SK-N-SH (cell line): ENCODE data around the gene PTTG1IP. TPM values are rescaled to one million over a fixed set of nuclear protein-coding genes. Genes with fewer than 3 reads are reported as not detected.

Experiments used
- CTCF ChIA-PET: fragments of 300-600, 350-600 bp; formaldehyde crosslinking; extraction: SDS; loops from one replicate; lab custom pipeline; 2021; lab: Yijun Ruan, JAX
- POLR2A ChIA-PET: fragments of 350-600 bp; sonication (Branson Sonifier 250); formaldehyde crosslinking; extraction: SDS; loops from one replicate; lab custom pipeline; 2020; ENCODE audit warnings: antibody characterized with exemption, inconsistent platforms; lab: Yijun Ruan, JAX
- DNase-seq: peaks from one replicate; pipeline ENCODE4 v3.0.0; 2012
- H2AFZ ChIP-seq: fragments of 200-600 bp; sonication (generic); 2 replicates; pipeline ENCODE4 v1.8.1; 2016; ENCODE audit warnings: antibody characterized with exemption, mild to moderate bottlenecking, low read depth
- H3F3A ChIP-seq: fragments of 200-600 bp; sonication (generic); replicated peaks from 2 replicates; pipeline ENCODE3; 2016; ENCODE audit warnings: antibody characterized with exemption, mild to moderate bottlenecking; ENCODE audit not compliant: insufficient read depth
- H3K27ac ChIP-seq, 2 experiments: fragments of 200-500 bp in 1 of 2; fragments of 200-600 bp in 1 of 2; sonication (Bioruptor generic) in 1 of 2; sonication (generic), shearing (Covaris generic) in 1 of 2; 2 replicates each; pipeline versions ENCODE4 v1.5.1 to v1.6.1; 2014 to 2016; ENCODE audit warnings: low read depth in 2 of 2, inconsistent platforms in 1 of 2, low read length in 1 of 2, mild to moderate bottlenecking in 1 of 2, mixed read lengths in 1 of 2
- H3K27me3 ChIP-seq: fragments of 200-600 bp; sonication (generic), shearing (Covaris generic); 2 replicates; pipeline ENCODE4 v1.6.1; 2016; ENCODE audit warnings: mixed run types; ENCODE audit not compliant: insufficient read depth
- H3K36me3 ChIP-seq, 2 experiments: fragments of 200-500 bp in 1 of 2; fragments of 200-600 bp in 1 of 2; sonication (Bioruptor generic) in 1 of 2; sonication (generic) in 1 of 2; replicated peaks in 1 of 2; 2 replicates each; pipeline versions ENCODE3 to v1.5.1; 2014 to 2016; ENCODE audit warnings: low read length in 1 of 2, mild to moderate bottlenecking in 1 of 2; ENCODE audit not compliant: insufficient read depth in 2 of 2, control insufficient read depth in 1 of 2
- H3K4me1 ChIP-seq, 2 experiments: fragments of 200-500 bp in 1 of 2; fragments of 200-600 bp in 1 of 2; sonication (Bioruptor generic) in 1 of 2; sonication (generic), shearing (Covaris generic) in 1 of 2; 2 replicates each; pipeline versions ENCODE4 v1.5.1 to v1.6.1; 2014 to 2016; ENCODE audit warnings: low read depth in 1 of 2, low read length in 1 of 2, mixed run types in 1 of 2; ENCODE audit not compliant: insufficient read depth in 2 of 2, control insufficient read depth in 1 of 2
- H3K4me2 ChIP-seq: fragments of 200-600 bp; sonication (generic), shearing (Covaris generic); 2 replicates; pipeline ENCODE4 v1.6.1; 2017; ENCODE audit warnings: mixed run types
- H3K4me3 ChIP-seq, 2 experiments: fragments of 200-500 bp in 1 of 2; fragments of 200-600 bp in 1 of 2; sonication (Bioruptor generic) in 1 of 2; sonication (generic), shearing (Covaris generic) in 1 of 2; 2 replicates each; pipeline versions ENCODE4 v1.5.1 to v1.8.1; 2014 to 2016; ENCODE audit warnings: low read depth in 2 of 2, inconsistent platforms in 1 of 2, low read length in 1 of 2, mild to moderate bottlenecking in 1 of 2, mixed read lengths in 1 of 2, moderate library complexity in 1 of 2
- H3K79me2 ChIP-seq: fragments of 200-600 bp; sonication (generic); 2 replicates; pipeline ENCODE4 v1.8.1; 2017; ENCODE audit warnings: mild to moderate bottlenecking; ENCODE audit not compliant: insufficient read depth
- H3K9ac ChIP-seq: fragments of 200-600 bp; sonication (generic); 2 replicates; pipeline ENCODE4 v1.6.1; 2017; ENCODE audit warnings: mixed run types
- H3K9me2 ChIP-seq: fragments of 200-600 bp; sonication (generic); 2 replicates; pipeline ENCODE4 v1.6.1; 2017; ENCODE audit warnings: mixed run types
- H3K9me3 ChIP-seq: fragments of 200-600 bp; sonication (generic); 2 replicates; pipeline ENCODE4 v1.6.1; 2017; ENCODE audit warnings: mixed run types, mild to moderate bottlenecking, moderate library complexity
- H4K20me1 ChIP-seq: fragments of 200-600 bp; sonication (generic); 2 replicates; pipeline ENCODE4 v1.6.1; 2017; ENCODE audit warnings: mild to moderate bottlenecking, mixed run types; ENCODE audit not compliant: insufficient read depth
- CHD2 ChIP-seq: fragments of 150-350 bp; IDR thresholded peaks from 2 replicates; pipeline ENCODE4 v1.6.1; 2018; ENCODE audit warnings: low read length; ENCODE audit not compliant: partially characterized antibody
- ELF1 ChIP-seq: IDR thresholded peaks from 2 replicates; pipeline ENCODE4 v1.4.0; 2012
- EP300 ChIP-seq, 2 experiments: IDR thresholded peaks; 2 replicates each; pipeline versions ENCODE4 v1.4.0 to v1.6.1; 2012; ENCODE audit warnings: borderline replicate concordance in 1 of 2, low read depth in 1 of 2, low read length in 1 of 2
- EZH2phosphoT487 ChIP-seq: fragments of 200-600 bp; sonication (generic); IDR thresholded peaks from 2 replicates; pipeline ENCODE4 v1.6.1; 2017; ENCODE audit warnings: low read depth, mixed run types, mild to moderate bottlenecking, antibody characterized with exemption, moderate library complexity, borderline replicate concordance
- FOSL2 ChIP-seq: IDR thresholded peaks from 2 replicates; pipeline ENCODE4 v1.4.0; 2012; ENCODE audit warnings: low read depth, mild to moderate bottlenecking, moderate library complexity, borderline replicate concordance
- FOXJ3 ChIP-seq: sonication (generic); formaldehyde crosslinking; IDR thresholded peaks from 2 replicates; pipeline ENCODE4 v1.5.1; 2020; ENCODE audit warnings: mild to moderate bottlenecking, missing genetic modification reagents
- JUND ChIP-seq: IDR thresholded peaks from 2 replicates; pipeline ENCODE4 v1.4.0; 2012
- MEF2A ChIP-seq: IDR thresholded peaks from 2 replicates; pipeline ENCODE4 v1.4.0; 2012; ENCODE audit warnings: low read depth, borderline replicate concordance
- MXI1 ChIP-seq: IDR thresholded peaks from 2 replicates; pipeline ENCODE4 v1.6.1; 2012; ENCODE audit warnings: mild to moderate bottlenecking, low read depth, low read length, improper control_type of control experiment
- NFIC ChIP-seq: IDR thresholded peaks from 2 replicates; pipeline ENCODE4 v1.4.0; 2012; ENCODE audit warnings: borderline replicate concordance
- NRF1 ChIP-seq: IDR thresholded peaks from 2 replicates; pipeline ENCODE4 v1.6.1; 2012; ENCODE audit warnings: low read depth, mild to moderate bottlenecking, low read length
- RAD21 ChIP-seq: IDR thresholded peaks from 2 replicates; pipeline ENCODE4 v1.6.1; 2012; ENCODE audit warnings: mild to moderate bottlenecking, low read length
- RFX5 ChIP-seq: IDR thresholded peaks from 2 replicates; pipeline ENCODE4 v1.6.1; 2012; ENCODE audit warnings: mild to moderate bottlenecking, improper control_type of control experiment, low read length
- TAF1 ChIP-seq: IDR thresholded peaks from 2 replicates; pipeline ENCODE4 v1.6.1; 2012; ENCODE audit warnings: low read depth, mild to moderate bottlenecking, low read length, moderate library complexity, borderline replicate concordance
- TCF12 ChIP-seq: IDR thresholded peaks from 2 replicates; pipeline ENCODE4 v1.4.0; 2012
- WGBS: methylation state at CpG from one replicate; pipeline ENCODE4 v1.1.6; 2017; ENCODE audit warnings: low lambda C conversion rate; 5-methylcytosine and 5-hydroxymethylcytosine counted together
- polyA plus RNA-seq, 3 experiments: library from polyadenylated mRNA; depleted of rRNA; stranded (reverse); fragments of >200 nt; gene quantifications; 2 replicates each; pipeline ENCODE4 v1.2.3, GENCODE V29; 2012
- TF ChIP-seq, protein P1 (sequence below): fragments of 150-350 bp; IDR thresholded peaks from 2 replicates; pipeline ENCODE4 v1.6.1; 2017; ENCODE audit warnings: antibody characterized with exemption, low read length, low read depth, borderline replicate concordance
- TF ChIP-seq, protein P2 (sequence below): IDR thresholded peaks from 2 replicates; pipeline ENCODE4 v1.6.1; 2012; ENCODE audit warnings: mild to moderate bottlenecking, low read depth, low read length, moderate library complexity
- TF ChIP-seq, protein P3 (sequence below): IDR thresholded peaks from 2 replicates; pipeline ENCODE4; 2012

The PTTG1IP gene
- polyA plus RNA-seq, 1 of the 3 experiments (the other 2 are of a cell fraction): 171 TPM

DNA sequence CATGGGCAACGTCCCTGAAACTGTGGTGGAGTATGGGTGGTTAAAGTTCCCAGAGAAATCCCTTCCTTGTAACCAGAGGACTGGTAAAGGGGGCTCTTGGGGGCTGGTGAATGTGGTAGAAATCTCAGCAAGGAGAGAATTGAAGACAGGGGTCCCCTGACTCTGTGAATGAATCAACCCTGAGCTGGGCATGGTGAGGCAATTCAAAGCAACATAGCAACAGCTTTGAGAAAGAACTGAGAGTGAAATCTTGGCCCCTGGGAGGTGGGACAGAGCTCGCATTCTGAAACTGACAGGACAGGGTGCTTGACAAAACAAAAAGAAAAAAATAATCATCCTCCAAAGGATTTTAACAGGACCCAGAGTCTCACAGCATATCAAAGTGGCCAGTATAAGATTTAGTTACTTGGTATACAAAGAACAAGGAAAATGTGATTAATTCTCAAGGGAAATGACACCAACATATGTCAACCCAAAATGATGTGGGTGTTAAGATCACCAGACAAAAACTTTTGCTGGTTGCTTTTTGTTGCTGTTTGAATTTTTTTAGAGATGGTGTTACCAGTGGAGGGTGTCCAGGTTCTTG lies 43.9 kb downstream of the PTTG1IP start:
- Histone ChIP-seq H3K36me3 (no peaks in the 10 kb centered on the region), H3F3A (no peaks in the 10 kb centered on the region), H2AFZ (no peak overlapping the region), H3K4me1 (no peaks in the 10 kb centered on the region), H3K27ac (no peak overlapping the region), H4K20me1 (no peaks in the 10 kb centered on the region), H3K9me2 (no peaks in the 10 kb centered on the region), H3K9ac (no peak overlapping the region), H3K4me2 (no peak overlapping the region), H3K9me3 (no peaks in the 10 kb centered on the region), H3K27me3 (no peaks in the 10 kb centered on the region), H3K4me3 (no peak overlapping the region), H3K79me2 (no peaks in the 10 kb centered on the region)
- ChIA-PET POLR2A (no interaction called here), CTCF (interaction anchor here (1.8 kb wide), 1 partner anchor 29 kb away, joined by 4 read pairs; no protein-coding TSS in a partner anchor)
- WGBS: 25% methylated on average over 2 of the region's 2 CpGs
- TF ChIP-seq TCF12 (no peak), NRF1 (no peak), FOSL2 (no peak)
- TF ChIP-seq, protein P1, sequence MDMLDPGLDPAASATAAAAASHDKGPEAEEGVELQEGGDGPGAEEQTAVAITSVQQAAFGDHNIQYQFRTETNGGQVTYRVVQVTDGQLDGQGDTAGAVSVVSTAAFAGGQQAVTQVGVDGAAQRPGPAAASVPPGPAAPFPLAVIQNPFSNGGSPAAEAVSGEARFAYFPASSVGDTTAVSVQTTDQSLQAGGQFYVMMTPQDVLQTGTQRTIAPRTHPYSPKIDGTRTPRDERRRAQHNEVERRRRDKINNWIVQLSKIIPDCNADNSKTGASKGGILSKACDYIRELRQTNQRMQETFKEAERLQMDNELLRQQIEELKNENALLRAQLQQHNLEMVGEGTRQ: no peak
- DNase-seq: no peak

DNA sequence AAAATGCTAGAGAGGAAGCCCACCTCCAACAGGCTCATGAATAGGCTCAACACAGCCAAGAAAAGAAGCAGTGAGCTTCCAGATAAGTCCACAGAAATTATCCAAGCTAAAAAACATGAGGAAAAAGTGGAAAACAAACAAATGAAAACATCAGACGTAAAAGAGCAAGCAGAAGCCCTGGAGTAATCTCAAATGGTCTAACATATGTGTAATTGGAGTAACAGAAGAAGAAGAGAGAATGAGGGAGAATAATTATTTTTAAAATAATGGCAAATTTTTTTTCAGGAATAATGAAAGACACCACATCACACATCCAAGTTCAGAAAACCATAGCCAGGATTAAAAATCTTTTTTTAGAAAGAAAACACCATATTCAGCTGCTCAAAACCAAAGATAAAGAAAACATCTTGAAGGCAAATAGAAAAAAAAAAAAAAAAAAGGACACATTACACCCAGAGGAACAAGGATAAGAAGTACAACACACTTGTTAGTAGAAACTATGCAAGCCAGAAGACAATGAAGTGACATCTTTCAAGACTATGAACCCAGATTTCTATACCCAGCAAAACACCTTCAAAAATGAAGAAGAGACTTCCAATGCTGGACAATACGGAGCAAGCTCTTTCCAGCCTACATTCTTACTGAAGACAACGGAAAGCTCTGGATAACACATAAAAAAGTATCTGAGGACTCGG lies 45.0 kb downstream of the PTTG1IP start:
- H3K9me3 ChIP-seq: no peaks in the 10 kb centered on the region
- H4K20me1 ChIP-seq: no peaks in the 10 kb centered on the region
- H3K27ac ChIP-seq: no peak overlapping the region
- H3K79me2 ChIP-seq: no peaks in the 10 kb centered on the region
- H3K9ac ChIP-seq: no peak overlapping the region
- 28% methylated on average over 4 of the region's 4 CpGs for WGBS
- ChIA-PET POLR2A (no interaction called here), CTCF (interaction anchor here (0.5 to 1.8 kb wide), 3 partner anchors 28 to 309 kb away, joined by 3 to 4 read pairs (median 3); no protein-coding TSS in a partner anchor)
- H3K4me3 ChIP-seq: no peak overlapping the region
- no peaks in the 10 kb centered on the region for H3K9me2 ChIP-seq
- TF ChIP-seq TCF12 (no peak), NFIC (no peak), FOSL2 (no peak), CHD2 (no peak), RFX5 (no peak), RAD21 (no peak), ELF1 (no peak), MEF2A (no peak), JUND (no peak), EP300 (IDR thresholded peaks at IDR 0.05; ENCODE audit: borderline replicate concordance in 1 of 2, low read depth in 1 of 2, low read length in 1 of 2) (no peak), TAF1 (no peak), FOXJ3 (CRISPR knock-in tag) (no peak), MXI1 (no peak), EZH2phosphoT487 (no peak)
- TF ChIP-seq, protein P2, sequence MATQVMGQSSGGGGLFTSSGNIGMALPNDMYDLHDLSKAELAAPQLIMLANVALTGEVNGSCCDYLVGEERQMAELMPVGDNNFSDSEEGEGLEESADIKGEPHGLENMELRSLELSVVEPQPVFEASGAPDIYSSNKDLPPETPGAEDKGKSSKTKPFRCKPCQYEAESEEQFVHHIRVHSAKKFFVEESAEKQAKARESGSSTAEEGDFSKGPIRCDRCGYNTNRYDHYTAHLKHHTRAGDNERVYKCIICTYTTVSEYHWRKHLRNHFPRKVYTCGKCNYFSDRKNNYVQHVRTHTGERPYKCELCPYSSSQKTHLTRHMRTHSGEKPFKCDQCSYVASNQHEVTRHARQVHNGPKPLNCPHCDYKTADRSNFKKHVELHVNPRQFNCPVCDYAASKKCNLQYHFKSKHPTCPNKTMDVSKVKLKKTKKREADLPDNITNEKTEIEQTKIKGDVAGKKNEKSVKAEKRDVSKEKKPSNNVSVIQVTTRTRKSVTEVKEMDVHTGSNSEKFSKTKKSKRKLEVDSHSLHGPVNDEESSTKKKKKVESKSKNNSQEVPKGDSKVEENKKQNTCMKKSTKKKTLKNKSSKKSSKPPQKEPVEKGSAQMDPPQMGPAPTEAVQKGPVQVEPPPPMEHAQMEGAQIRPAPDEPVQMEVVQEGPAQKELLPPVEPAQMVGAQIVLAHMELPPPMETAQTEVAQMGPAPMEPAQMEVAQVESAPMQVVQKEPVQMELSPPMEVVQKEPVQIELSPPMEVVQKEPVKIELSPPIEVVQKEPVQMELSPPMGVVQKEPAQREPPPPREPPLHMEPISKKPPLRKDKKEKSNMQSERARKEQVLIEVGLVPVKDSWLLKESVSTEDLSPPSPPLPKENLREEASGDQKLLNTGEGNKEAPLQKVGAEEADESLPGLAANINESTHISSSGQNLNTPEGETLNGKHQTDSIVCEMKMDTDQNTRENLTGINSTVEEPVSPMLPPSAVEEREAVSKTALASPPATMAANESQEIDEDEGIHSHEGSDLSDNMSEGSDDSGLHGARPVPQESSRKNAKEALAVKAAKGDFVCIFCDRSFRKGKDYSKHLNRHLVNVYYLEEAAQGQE: no peak
- TF ChIP-seq, protein P3, sequence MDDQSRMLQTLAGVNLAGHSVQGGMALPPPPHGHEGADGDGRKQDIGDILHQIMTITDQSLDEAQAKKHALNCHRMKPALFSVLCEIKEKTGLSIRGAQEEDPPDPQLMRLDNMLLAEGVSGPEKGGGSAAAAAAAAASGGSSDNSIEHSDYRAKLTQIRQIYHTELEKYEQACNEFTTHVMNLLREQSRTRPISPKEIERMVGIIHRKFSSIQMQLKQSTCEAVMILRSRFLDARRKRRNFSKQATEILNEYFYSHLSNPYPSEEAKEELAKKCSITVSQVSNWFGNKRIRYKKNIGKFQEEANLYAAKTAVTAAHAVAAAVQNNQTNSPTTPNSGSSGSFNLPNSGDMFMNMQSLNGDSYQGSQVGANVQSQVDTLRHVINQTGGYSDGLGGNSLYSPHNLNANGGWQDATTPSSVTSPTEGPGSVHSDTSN: no peak
- H3F3A ChIP-seq: no peaks in the 10 kb centered on the region
- no peaks in the 10 kb centered on the region for H3K36me3 ChIP-seq
- DNase-seq: no peak
- H2AFZ ChIP-seq: no peak overlapping the region
- no peaks in the 10 kb centered on the region for H3K27me3 ChIP-seq
- H3K4me2 ChIP-seq: no peak overlapping the region
- H3K4me1 ChIP-seq: no peaks in the 10 kb centered on the region
